ENCODE data around the gene VWA3A.

The VWA3A gene

DNA sequence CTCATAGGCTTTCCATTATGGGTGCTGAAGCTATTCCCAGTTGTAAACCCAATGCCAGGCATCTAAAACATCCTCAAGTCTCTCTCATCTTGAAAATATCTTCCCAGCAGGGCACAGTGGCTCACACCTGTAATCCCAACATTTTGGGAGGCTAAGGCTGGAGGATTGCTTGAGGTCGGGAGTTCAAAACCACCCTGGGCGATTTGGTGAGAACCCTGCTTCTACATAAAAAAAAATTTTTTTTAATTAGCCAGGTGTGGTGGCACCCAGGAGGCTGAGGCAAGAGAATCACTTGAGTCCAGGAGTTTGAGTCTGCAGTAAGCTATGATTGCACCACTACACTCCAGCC lies 100.7 kb downstream of the VWA3A start:
- Histone ChIP-seq H3K4me2 (ENCODE audit: insufficient read depth, low read length) (peak overlapping the region; percentile 97; the same call in 1 of the 2 replicates), H3K4me1 (ENCODE audit: insufficient read depth, low read length) (peaks cover 65% of the 10 kb centered on the region)

DNA sequence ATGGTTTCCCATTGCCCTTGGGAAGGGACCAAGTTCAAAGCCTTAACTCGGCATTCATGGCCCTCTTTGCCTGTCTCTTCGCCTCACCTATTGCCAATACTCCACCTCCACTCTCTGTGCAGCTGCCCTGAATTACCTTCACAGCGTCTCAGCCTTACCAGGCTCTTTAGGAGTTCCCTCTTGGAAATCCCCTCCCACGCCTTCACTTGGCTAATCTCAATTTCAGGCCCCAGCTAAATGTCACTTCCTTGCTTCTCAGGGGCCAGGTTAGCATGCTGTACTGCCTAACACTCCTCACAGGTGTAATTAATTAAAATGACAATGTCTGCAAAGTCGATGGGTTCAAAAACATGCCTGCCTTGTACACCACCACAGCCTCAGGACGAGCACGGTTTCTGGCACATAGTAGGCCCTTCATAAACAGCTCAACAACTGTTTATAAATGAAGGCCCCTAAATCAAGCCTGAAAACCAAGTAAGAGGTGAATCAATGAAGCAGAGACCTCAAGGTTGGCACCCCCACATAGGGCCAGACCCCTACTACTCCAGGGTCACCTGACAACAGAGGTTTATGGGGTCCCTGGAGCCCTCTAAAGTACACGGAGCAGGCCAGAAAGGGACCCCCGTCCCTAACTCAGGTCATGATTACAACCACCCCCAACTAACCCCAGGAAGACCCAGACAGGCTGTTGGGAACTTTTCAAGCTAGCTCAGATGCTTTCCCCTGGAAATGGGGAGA lies 102.5 kb downstream of the VWA3A start:
- ATAC-seq (ENCODE audit: insufficient read depth, low read depth) = no peak
- Histone ChIP-seq H3K27ac (ENCODE audit: low read length) (0 out of 2 replicates have a peak overlapping the region, but pooled peaks have one; percentile 6), H3K9ac (ENCODE audit: low read depth, low read length) (peak overlapping the region; percentile 7; the same call in 1 of the 2 replicates), H3K27me3 (ENCODE audit: insufficient read depth, low read length, poor library complexity) (no peaks in the 10 kb centered on the region), H2AFZ (ENCODE audit: low read depth, low read length) (no peak overlapping the region; the same call in 1 of the 2 replicates), H3K9me3 (ENCODE audit: insufficient read depth, low read length, severe bottlenecking) (no peaks in the 10 kb centered on the region), H3K79me2 (ENCODE audit: insufficient read depth, low read length) (no peaks in the 10 kb centered on the region), H4K20me1 (ENCODE audit: insufficient read depth, low read length) (no peaks in the 10 kb centered on the region), H3K4me3 (ENCODE audit: low read depth in 1 of 2, low read length in 2 of 2) (peak overlapping the region in 1 of 2 experiments; percentile 70; a peak in 2 of 4 replicates), H3K36me3 (ENCODE audit: insufficient read depth, low read length) (no peaks in the 10 kb centered on the region), H3K4me1 (ENCODE audit: insufficient read depth, low read length) (peaks cover 47% of the 10 kb centered on the region), H3K4me2 (ENCODE audit: insufficient read depth, low read length) (peak overlapping the region; percentile 87)
- no peak for TF ChIP-seq EZH2 (IDR thresholded peaks at IDR 0.05; ENCODE audit: borderline replicate concordance, low read depth, low read length, severe bottlenecking)
- TF ChIP-seq, protein P1, sequence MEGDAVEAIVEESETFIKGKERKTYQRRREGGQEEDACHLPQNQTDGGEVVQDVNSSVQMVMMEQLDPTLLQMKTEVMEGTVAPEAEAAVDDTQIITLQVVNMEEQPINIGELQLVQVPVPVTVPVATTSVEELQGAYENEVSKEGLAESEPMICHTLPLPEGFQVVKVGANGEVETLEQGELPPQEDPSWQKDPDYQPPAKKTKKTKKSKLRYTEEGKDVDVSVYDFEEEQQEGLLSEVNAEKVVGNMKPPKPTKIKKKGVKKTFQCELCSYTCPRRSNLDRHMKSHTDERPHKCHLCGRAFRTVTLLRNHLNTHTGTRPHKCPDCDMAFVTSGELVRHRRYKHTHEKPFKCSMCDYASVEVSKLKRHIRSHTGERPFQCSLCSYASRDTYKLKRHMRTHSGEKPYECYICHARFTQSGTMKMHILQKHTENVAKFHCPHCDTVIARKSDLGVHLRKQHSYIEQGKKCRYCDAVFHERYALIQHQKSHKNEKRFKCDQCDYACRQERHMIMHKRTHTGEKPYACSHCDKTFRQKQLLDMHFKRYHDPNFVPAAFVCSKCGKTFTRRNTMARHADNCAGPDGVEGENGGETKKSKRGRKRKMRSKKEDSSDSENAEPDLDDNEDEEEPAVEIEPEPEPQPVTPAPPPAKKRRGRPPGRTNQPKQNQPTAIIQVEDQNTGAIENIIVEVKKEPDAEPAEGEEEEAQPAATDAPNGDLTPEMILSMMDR (IDR thresholded peaks at IDR 0.05; ENCODE audit: borderline replicate concordance, extremely low read depth, low read length, poor library complexity, severe bottlenecking) = no peak
- DNase-seq = no peak

More for the DNA sequence above, 100.7 kb downstream of the VWA3A start:
- no peak for ATAC-seq (ENCODE audit: insufficient read depth, low read depth)
- Histone ChIP-seq H4K20me1 (ENCODE audit: insufficient read depth, low read length) (no peaks in the 10 kb centered on the region), H3K4me3 (ENCODE audit: low read depth in 1 of 2, low read length in 2 of 2) (no peak overlapping the region), H3K79me2 (ENCODE audit: insufficient read depth, low read length) (no peaks in the 10 kb centered on the region), H3K9me3 (ENCODE audit: insufficient read depth, low read length, severe bottlenecking) (no peaks in the 10 kb centered on the region), H2AFZ (ENCODE audit: low read depth, low read length) (no peak overlapping the region), H3K27ac (ENCODE audit: low read length) (no peak overlapping the region), H3K27me3 (ENCODE audit: insufficient read depth, low read length, poor library complexity) (no peaks in the 10 kb centered on the region), H3K36me3 (ENCODE audit: insufficient read depth, low read length) (no peaks in the 10 kb centered on the region), H3K9ac (ENCODE audit: low read depth, low read length) (no peak overlapping the region)
- no peak for DNase-seq
- no peak for TF ChIP-seq EZH2 (IDR thresholded peaks at IDR 0.05; ENCODE audit: borderline replicate concordance, low read depth, low read length, severe bottlenecking)
- TF ChIP-seq, protein P1 (IDR thresholded peaks at IDR 0.05; ENCODE audit: borderline replicate concordance, extremely low read depth, low read length, poor library complexity, severe bottlenecking) = no peak

DNA sequence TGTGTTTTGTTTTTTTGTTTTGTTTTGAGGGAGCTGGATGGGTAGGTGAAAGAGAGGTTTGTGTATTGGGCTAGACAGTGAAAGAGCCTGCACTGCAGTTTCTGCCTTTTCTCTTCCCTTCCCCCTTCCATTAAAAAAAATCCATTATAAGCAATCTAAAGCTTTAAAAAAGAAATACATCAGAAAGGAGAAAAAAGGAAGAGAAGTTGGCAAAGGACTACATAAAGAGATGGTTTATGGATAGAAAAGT lies 103.0 kb downstream of the VWA3A start:
- peaks cover 43% of the 10 kb centered on the region for H3K4me1 ChIP-seq (ENCODE audit: insufficient read depth, low read length)
- DNase-seq (no peak), ATAC-seq (ENCODE audit: insufficient read depth, low read depth) (no peak)
- no peak overlapping the region; the same call in 1 of the 2 replicates for H2AFZ ChIP-seq (ENCODE audit: low read depth, low read length)
- H3K79me2 ChIP-seq (ENCODE audit: insufficient read depth, low read length) = no peaks in the 10 kb centered on the region
- H3K27ac ChIP-seq (ENCODE audit: low read length) = 0 out of 2 replicates have a peak overlapping the region, but pooled peaks have one; percentile 6
- H3K27me3 ChIP-seq (ENCODE audit: insufficient read depth, low read length, poor library complexity) = no peaks in the 10 kb centered on the region
- no peak for TF ChIP-seq EZH2 (IDR thresholded peaks at IDR 0.05; ENCODE audit: borderline replicate concordance, low read depth, low read length, severe bottlenecking)
- TF ChIP-seq, protein P1 (IDR thresholded peaks at IDR 0.05; ENCODE audit: borderline replicate concordance, extremely low read depth, low read length, poor library complexity, severe bottlenecking) = no peak
- no peaks in the 10 kb centered on the region for H4K20me1 ChIP-seq (ENCODE audit: insufficient read depth, low read length)
- H3K36me3 ChIP-seq (ENCODE audit: insufficient read depth, low read length) = no peaks in the 10 kb centered on the region
- H3K9me3 ChIP-seq (ENCODE audit: insufficient read depth, low read length, severe bottlenecking) = no peaks in the 10 kb centered on the region
- H3K9ac ChIP-seq (ENCODE audit: low read depth, low read length) = peak overlapping the region; percentile 7; the same call in 1 of the 2 replicates
- peak overlapping the region; percentile 87 for H3K4me2 ChIP-seq (ENCODE audit: insufficient read depth, low read length)
- peak overlapping the region in 1 of 2 experiments; percentile 70; a peak in 2 of 4 replicates for H3K4me3 ChIP-seq (ENCODE audit: low read depth in 1 of 2, low read length in 2 of 2)

Data from DND-41 (cell line).